Keratinocyte (primary cell): ENCODE measurements around the gene MS4A3. TPM values are rescaled to one million over a fixed set of nuclear protein-coding genes. Genes with fewer than 3 reads are reported as not detected.

ENCODE experiments used
- DNase-seq: peaks from one replicate; pipeline ENCODE4 v3.0.0-alpha.2; 2011; ENCODE audit warnings: low read depth, missing footprints, low spot score
- FAIRE-seq: peaks from 2 replicates; lab custom pipeline; 2011; peaks lifted over from hg19 to GRCh38; lab: Jason Lieb, UNC
- H2AFZ ChIP-seq: 2 replicates; pipeline ENCODE4 v1.6.0; 2012; ENCODE audit warnings: low read length, control low read depth, inconsistent platforms; ENCODE audit not compliant: control insufficient read depth
- H3K27ac ChIP-seq: 2 replicates; pipeline ENCODE4 v1.5.1; 2011; ENCODE audit warnings: low read length; ENCODE audit not compliant: control insufficient read depth, insufficient read depth
- H3K27me3 ChIP-seq: 3 replicates; pipeline ENCODE4 v1.6.0; 2011; ENCODE audit warnings: low read length; ENCODE audit not compliant: control insufficient read depth, insufficient read depth; ENCODE audit errors: extremely low read depth
- H3K36me3 ChIP-seq, 2 experiments: 2 replicates in 1 of 2; 3 replicates in 1 of 2; pipeline ENCODE4 v1.5.1; 2011; ENCODE audit warnings: low read length in 2 of 2, mild to moderate bottlenecking in 1 of 2; ENCODE audit not compliant: control insufficient read depth in 2 of 2, insufficient read depth in 2 of 2; ENCODE audit errors: extremely low read depth in 1 of 2
- H3K4me1 ChIP-seq: 3 replicates; pipeline ENCODE4 v1.5.1; 2011; ENCODE audit warnings: low read length; ENCODE audit not compliant: control insufficient read depth, insufficient read depth; ENCODE audit errors: extremely low read depth
- H3K4me2 ChIP-seq: 3 replicates; pipeline ENCODE4 v1.6.0; 2011; ENCODE audit warnings: low read depth, low read length; ENCODE audit not compliant: control insufficient read depth, insufficient read depth; ENCODE audit errors: extremely low read depth
- H3K4me3 ChIP-seq, 3 experiments: fragments of 200-600 bp in 1 of 3; sonication (generic) in 1 of 3; 2 replicates in 2 of 3; 3 replicates in 1 of 3; pipeline ENCODE4 v1.5.1; 2011 to 2016; ENCODE audit warnings: low read length in 3 of 3, mild to moderate bottlenecking in 3 of 3, control low read depth in 2 of 3, inconsistent platforms in 1 of 3, low read depth in 1 of 3, mixed read lengths in 1 of 3, mixed run types in 1 of 3, moderate library complexity in 1 of 3; ENCODE audit not compliant: control insufficient read depth in 2 of 3, insufficient read depth in 2 of 3; ENCODE audit errors: extremely low read depth in 1 of 3
- H3K79me2 ChIP-seq: 2 replicates; pipeline ENCODE4 v1.6.0; 2012; ENCODE audit warnings: low read length; ENCODE audit not compliant: control insufficient read depth, insufficient read depth
- H3K9ac ChIP-seq: 3 replicates; pipeline ENCODE4 v1.6.0; 2011; ENCODE audit warnings: low read length; ENCODE audit not compliant: control insufficient read depth, insufficient read depth; ENCODE audit errors: extremely low read depth
- H3K9me1 ChIP-seq: 3 replicates; pipeline ENCODE4 v1.6.0; 2011; ENCODE audit warnings: low read length; ENCODE audit not compliant: control insufficient read depth, insufficient read depth; ENCODE audit errors: extremely low read depth
- H3K9me3 ChIP-seq: 2 replicates; pipeline ENCODE4 v1.5.1; 2012; ENCODE audit warnings: low read depth, low read length; ENCODE audit not compliant: control insufficient read depth
- H4K20me1 ChIP-seq: 3 replicates; pipeline ENCODE4 v1.6.0; 2011; ENCODE audit warnings: low read length; ENCODE audit not compliant: control insufficient read depth, insufficient read depth; ENCODE audit errors: extremely low read depth
- CTCF ChIP-seq, 3 experiments: IDR thresholded peaks in 1 of 3; conservative IDR thresholded peaks in 1 of 3; optimal IDR thresholded peaks in 1 of 3; 2 replicates in 2 of 3; 3 replicates in 1 of 3; pipeline versions ENCODE3 to v1.5.1; 2011; ENCODE audit warnings: low read length in 3 of 3, mild to moderate bottlenecking in 3 of 3, moderate library complexity in 2 of 3, control low read depth in 1 of 3, inconsistent platforms in 1 of 3; ENCODE audit not compliant: insufficient read depth in 2 of 3; ENCODE audit errors: extremely low read depth in 1 of 3
- EZH2 ChIP-seq: IDR thresholded peaks from one replicate; pipeline ENCODE4 v1.6.1; 2012; ENCODE audit warnings: inconsistent platforms, mild to moderate bottlenecking, low read length, moderate library complexity
- dilution Hi-C: fragments of 300-500 bp; cut with MboI; formaldehyde crosslinking; loops from one replicate; pipeline ENCODE4 v1.7.0; 2020; ENCODE audit warnings: low sequenced_read_pairs; ENCODE audit not compliant: extremely low pct_ligation_motif_present
- polyA plus RNA-seq, 5 experiments: library from polyadenylated mRNA; depleted of rRNA in 3 of 5; stranded (reverse) in 3 of 5; stranded (forward) in 1 of 5; unstranded in 1 of 5; fragments of >200 nt; gene quantifications; 1 replicate in 1 of 5; 2 replicates in 3 of 5; 3 replicates in 1 of 5; pipeline versions ENCODE4 v1.2.1 to v1.2.3, GENCODE V29; 2011 to 2012; ENCODE audit warnings: missing spikeins in 2 of 5, low read depth in 1 of 5, low replicate concordance in 1 of 5

Gene MS4A3
- polyA plus RNA-seq, 1 donor (not counting 4 experiments of a cell fraction or from before 2014, with no cell fraction given): not detected

- no peaks in the 10 kb centered on the region for H3K4me1 ChIP-seq
- no peaks in the 10 kb centered on the region for H3K36me3 ChIP-seq
- H3K4me2 ChIP-seq: no peak overlapping the region
- H3K79me2 ChIP-seq: no peaks in the 10 kb centered on the region
- FAIRE-seq: no peak
- dilution Hi-C loops: no loop called here
- no peak overlapping the region for H2AFZ ChIP-seq
- H3K27ac ChIP-seq: no peak overlapping the region
- H4K20me1 ChIP-seq: no peaks in the 10 kb centered on the region
- no peaks in the 10 kb centered on the region for H3K9me1 ChIP-seq
- H3K9ac ChIP-seq: no peak overlapping the region
- TF ChIP-seq CTCF (optimal IDR thresholded peaks at IDR 0.05 in 1 of 3, IDR thresholded peaks at IDR 0.05 in 1 of 3, conservative IDR thresholded peaks at IDR 0.05 in 1 of 3; ENCODE audit: extremely low read depth in 1 of 3, insufficient read depth in 2 of 3, low read length in 3 of 3) (no peak), EZH2 (no peak)
- no peaks in the 10 kb centered on the region for H3K9me3 ChIP-seq
- no peak for DNase-seq
- no peak overlapping the region for H3K4me3 ChIP-seq
- H3K27me3 ChIP-seq: no peaks in the 10 kb centered on the region
Observed at GRCh38 chr11:60118338-60118737, 61.9 kb downstream of the MS4A3 start.

GRCh38 chr11:60119710-60120109, 63.2 kb downstream of the MS4A3 start:
- Histone ChIP-seq H4K20me1 (no peaks in the 10 kb centered on the region), H2AFZ (no peak overlapping the region), H3K9me3 (no peaks in the 10 kb centered on the region), H3K36me3 (no peaks in the 10 kb centered on the region), H3K9ac (no peak overlapping the region), H3K79me2 (no peaks in the 10 kb centered on the region), H3K4me2 (no peak overlapping the region), H3K4me3 (no peak overlapping the region), H3K9me1 (no peaks in the 10 kb centered on the region), H3K4me1 (no peaks in the 10 kb centered on the region), H3K27me3 (no peaks in the 10 kb centered on the region), H3K27ac (no peak overlapping the region)
- dilution Hi-C loops: no loop called here
- TF ChIP-seq CTCF (optimal IDR thresholded peaks at IDR 0.05 in 1 of 3, IDR thresholded peaks at IDR 0.05 in 1 of 3, conservative IDR thresholded peaks at IDR 0.05 in 1 of 3; ENCODE audit: extremely low read depth in 1 of 3, insufficient read depth in 2 of 3, low read length in 3 of 3) (no peak), EZH2 (no peak)
- FAIRE-seq (no peak), DNase-seq (no peak)

Other genes with a start within 250 kb of the MS4A3 start
- gene MRPL16, start 245.9 kb upstream of the MS4A3 start, polyA plus RNA-seq: 32.4 to 85.5 TPM (median 72.1 TPM) in 3 replicates
- not detected in 3 replicates for gene CBLIF, start 211.2 kb upstream of the MS4A3 start, polyA plus RNA-seq
- gene TCN1, start 190.2 kb upstream of the MS4A3 start, polyA plus RNA-seq: 3.7 to 6.9 TPM (median 3.9 TPM) in 3 replicates
- gene OOSP3, start 177.9 kb upstream of the MS4A3 start, polyA plus RNA-seq: 0.09 to 0.14 TPM in 2 of 3 replicates, not detected in the other
- gene OOSP1, start 118.2 kb upstream of the MS4A3 start, polyA plus RNA-seq: not detected in 3 replicates
- not detected in 3 replicates for gene OOSP4A, start 92.6 kb upstream of the MS4A3 start, polyA plus RNA-seq
- not detected in 3 replicates for gene OOSP4B, start 39.5 kb upstream of the MS4A3 start, polyA plus RNA-seq
- gene OOSP2, start 16.3 kb upstream of the MS4A3 start, polyA plus RNA-seq: not detected in 3 replicates
- gene MS4A2, start 32.0 kb downstream of the MS4A3 start, polyA plus RNA-seq: not detected in 3 replicates
- gene MS4A6A, start 126.4 kb downstream of the MS4A3 start, polyA plus RNA-seq: not detected in 3 replicates
- gene MS4A4E, start 186.5 kb downstream of the MS4A3 start, polyA plus RNA-seq: not detected in 3 replicates
- gene MS4A4A, start 224.0 kb downstream of the MS4A3 start, polyA plus RNA-seq: not detected in 3 replicates